HepG2 (cell line): ENCODE measurements around the gene HTATIP2. TPM values are rescaled to one million over a fixed set of nuclear protein-coding genes. Genes with fewer than 3 reads are reported as not detected.

Source experiments
- ATAC-seq: fragments of 200-7000 bp; cut with Tn5 transposase; 3 replicates; pipeline ENCODE4 v1.9.1; 2020; ENCODE audit warnings: mild to moderate bottlenecking, moderate library complexity
- BruUV-seq: library from RNA; stranded (reverse); fragments of 400-500 nt; replicated peaks from 2 replicates; lab custom pipeline; 2021; lab: Mats Ljungman, UMichigan
- CTCF ChIA-PET: fragments of 300-600 bp; formaldehyde crosslinking; extraction: SDS; loops from one replicate; lab custom pipeline; 2021; ENCODE audit warnings: low total read pairs, inconsistent platforms, low intra/inter-chr PET ratio; lab: Yijun Ruan, JAX
- POLR2A ChIA-PET: fragments of 350-600 bp; sonication (Branson Sonifier 250); formaldehyde crosslinking; loops from one replicate; lab custom pipeline; 2020; ENCODE audit warnings: antibody characterized with exemption, inconsistent platforms; lab: Yijun Ruan, JAX
- DNase-seq: peaks from one replicate; pipeline ENCODE4 v3.0.0-alpha.2; 2015; ENCODE audit warnings: low spot score
- FAIRE-seq: peaks from 3 replicates; lab custom pipeline; 2011; peaks lifted over from hg19 to GRCh38; lab: Jason Lieb, UNC
- H2AFZ ChIP-seq: one replicate; pipeline ENCODE4 v1.6.1; 2011; ENCODE audit warnings: low read length, inconsistent platforms
- H3K27ac ChIP-seq: fragments of 300-600 bp; 3 replicates; pipeline ENCODE4 v1.8.0; 2011; ENCODE audit warnings: mixed run types, mild to moderate bottlenecking, mixed read lengths, low read length, inconsistent platforms; ENCODE audit not compliant: insufficient read depth; ENCODE audit errors: extremely low read length
- H3K27me3 ChIP-seq, 2 experiments: fragments of 200-600 bp in 1 of 2; 2 replicates in 1 of 2; 3 replicates in 1 of 2; pipeline versions ENCODE4 v1.6.0 to v1.8.0; 2011; ENCODE audit warnings: low read length in 2 of 2, mild to moderate bottlenecking in 2 of 2, moderate library complexity in 2 of 2, inconsistent platforms in 1 of 2; ENCODE audit not compliant: insufficient read depth in 2 of 2, control insufficient read depth in 1 of 2
- H3K36me3 ChIP-seq, 2 experiments: fragments of 200-600 bp in 1 of 2; replicated peaks in 1 of 2; 2 replicates in 1 of 2; 3 replicates in 1 of 2; pipeline versions ENCODE4 v1.5.1 to v1.8.0; 2011; ENCODE audit warnings: low read length in 2 of 2, inconsistent platforms in 1 of 2; ENCODE audit not compliant: insufficient read depth in 2 of 2, control insufficient read depth in 1 of 2
- H3K4me1 ChIP-seq: 2 replicates; pipeline ENCODE4 v1.5.1; 2012; ENCODE audit warnings: low read length, inconsistent platforms; ENCODE audit not compliant: insufficient read depth
- H3K4me2 ChIP-seq: 2 replicates; pipeline ENCODE4 v1.6.0; 2011; ENCODE audit warnings: low read depth, low read length, inconsistent platforms
- H3K4me3 ChIP-seq, 3 experiments: fragments of 200-600 bp in 1 of 3; sonication (generic), shearing (Covaris generic) in 1 of 3; replicated peaks in 1 of 3; 2 replicates each; pipeline ENCODE4 v1.5.1; 2011 to 2016; ENCODE audit warnings: low read length in 3 of 3, inconsistent platforms in 2 of 3, low read depth in 2 of 3, mild to moderate bottlenecking in 2 of 3, control low read depth in 1 of 3, mixed read lengths in 1 of 3; ENCODE audit not compliant: insufficient read depth in 1 of 3
- H3K79me2 ChIP-seq: one replicate; pipeline ENCODE4 v1.6.1; 2011; ENCODE audit warnings: low read length, inconsistent platforms; ENCODE audit not compliant: insufficient read depth
- H3K9ac ChIP-seq: 2 replicates; pipeline ENCODE4 v1.6.0; 2011; ENCODE audit warnings: mild to moderate bottlenecking, low read depth, low read length, inconsistent platforms; ENCODE audit not compliant: insufficient read depth
- H3K9me3 ChIP-seq: 2 replicates; pipeline ENCODE4 v1.5.1; 2012; ENCODE audit warnings: mild to moderate bottlenecking, low read length
- H4K20me1 ChIP-seq: 2 replicates; pipeline ENCODE4 v1.6.0; 2011; ENCODE audit warnings: inconsistent platforms, mild to moderate bottlenecking, low read length, moderate library complexity; ENCODE audit not compliant: insufficient read depth
- BRD4 ChIP-seq: sonication (generic); formaldehyde crosslinking; IDR thresholded peaks from 2 replicates; pipeline ENCODE4 v1.4.0; 2020; ENCODE audit warnings: missing genetic modification reagents
- KDM5B ChIP-seq: sonication (generic); formaldehyde crosslinking; IDR thresholded peaks from 2 replicates; pipeline ENCODE4 v1.4.0; 2020; ENCODE audit warnings: missing genetic modification reagents, mild to moderate bottlenecking, borderline replicate concordance
- KLF9 ChIP-seq: IDR thresholded peaks from 2 replicates; pipeline ENCODE4 v1.6.1; 2016; ENCODE audit warnings: low read depth
- MEF2D ChIP-seq: sonication (generic); formaldehyde crosslinking; IDR thresholded peaks from 2 replicates; pipeline ENCODE4 v1.5.1; 2020; ENCODE audit warnings: mild to moderate bottlenecking, missing genetic modification reagents
- TAF1 ChIP-seq: sonication (generic); formaldehyde crosslinking; IDR thresholded peaks from 2 replicates; pipeline ENCODE4 v1.4.0; 2020; ENCODE audit warnings: missing genetic modification reagents
- ZBTB21 ChIP-seq: sonication (generic); formaldehyde crosslinking; IDR thresholded peaks from 2 replicates; pipeline ENCODE4 v1.4.0; 2020; ENCODE audit warnings: missing genetic modification reagents
- ZFP36L1 ChIP-seq: sonication (generic); formaldehyde crosslinking; IDR thresholded peaks from 2 replicates; pipeline ENCODE4 v1.8.0; 2022; ENCODE audit warnings: mild to moderate bottlenecking, missing genetic modification reagents, moderate library complexity
- ZMYM2 ChIP-seq: sonication (generic); formaldehyde crosslinking; IDR thresholded peaks from 2 replicates; pipeline ENCODE4 v1.8.0; 2022; ENCODE audit warnings: mild to moderate bottlenecking, missing genetic modification reagents
- ZNF292 ChIP-seq: sonication (generic); formaldehyde crosslinking; IDR thresholded peaks from 2 replicates; pipeline ENCODE4 v1.8.1; 2022; ENCODE audit warnings: mild to moderate bottlenecking, low read depth, missing genetic modification reagents, borderline replicate concordance
- ZNF773 ChIP-seq: sonication (generic); formaldehyde crosslinking; IDR thresholded peaks from 2 replicates; pipeline ENCODE4 v1.4.0; 2020; ENCODE audit warnings: missing genetic modification reagents, borderline replicate concordance
- ZSCAN20 ChIP-seq: sonication (generic); formaldehyde crosslinking; IDR thresholded peaks from 2 replicates; pipeline ENCODE4 v1.4.0; 2020; ENCODE audit warnings: missing genetic modification reagents, mild to moderate bottlenecking, borderline replicate concordance
- WGBS: methylation state at CpG from one replicate; pipeline ENCODE4 v1.1.6; 2017; ENCODE audit warnings: low lambda C conversion rate; 5-methylcytosine and 5-hydroxymethylcytosine counted together
- in situ Hi-C: cut with HindIII; loops from 2 replicates; pipeline ENCODE4 v1.10.0; 2017; ENCODE audit warnings: low pct_unique_long_range_greater_than_20kb; ENCODE audit not compliant: extremely low pct_ligation_motif_present
- intact Hi-C: fragments of 100-400 bp; cut with micrococcal nuclease; formaldehyde crosslinking; loops from one replicate; pipeline ENCODE4 v1.10.0; 2022; ENCODE audit not compliant: unreplicated experiment
- polyA plus RNA-seq, 8 experiments: library from polyadenylated mRNA; depleted of rRNA in 3 of 8; stranded (reverse) in 7 of 8; unstranded in 1 of 8; fragments of >200 nt; fragmentation: Illumina TruSeq in 4 of 8; extraction: Trizol in 4 of 8; gene quantifications; 2 replicates each; pipeline versions ENCODE4 v1.2.1 to v1.2.3, GENCODE V29; 2011 to 2016; ENCODE audit warnings: low read depth in 4 of 8, missing spikeins in 1 of 8, mixed read lengths in 1 of 8; ENCODE audit not compliant: insufficient read depth in 1 of 8
- total RNA-seq, 5 experiments: library from RNA; depleted of rRNA; stranded (reverse); fragments of >200 nt; fragmentation: Illumina TruSeq; extraction: Trizol; gene quantifications; 2 replicates each; pipeline ENCODE4 v1.2.3, GENCODE V29; 2016; ENCODE audit warnings: low read depth in 1 of 5
- TF ChIP-seq, protein P1 (sequence below): IDR thresholded peaks from 2 replicates; pipeline ENCODE4 v1.6.1; 2016; ENCODE audit warnings: missing genetic modification reagents, missing compliant biosample characterization

HTATIP2 gene
- total and polyA plus RNA-seq, 2 of the 13 experiments (the other 11 are each of a cell fraction or from before 2014, with no cell fraction given): not detected

DNA sequence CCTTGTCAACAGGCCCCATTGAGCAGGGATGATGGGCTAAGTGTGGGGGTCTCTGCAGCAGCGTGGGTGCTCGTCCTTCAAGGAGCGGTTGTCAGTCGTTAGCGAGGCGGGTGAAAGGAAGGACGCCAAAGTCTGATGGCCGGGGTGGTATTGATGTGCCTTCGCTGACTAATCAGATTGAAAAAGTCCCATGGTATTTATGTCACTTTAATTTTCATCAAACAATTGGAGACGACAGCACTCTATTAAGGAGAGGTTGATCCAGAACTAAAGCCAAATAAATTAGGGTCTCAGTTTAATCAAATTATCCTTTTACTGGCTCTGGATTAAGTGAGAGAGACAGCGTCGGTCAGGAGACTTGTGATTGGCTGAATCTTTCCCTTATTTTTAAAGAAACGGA lies 9.6 kb downstream of the HTATIP2 start:
- Histone ChIP-seq H3K9ac (no peak overlapping the region), H3K4me3 (no peak overlapping the region), H2AFZ (no peak overlapping the region), H3K79me2 (no peaks in the 10 kb centered on the region), H3K4me2 (no peak overlapping the region), H3K27ac (no peak overlapping the region), H3K27me3 (no peaks in the 10 kb centered on the region; a peak in 1 of 5 replicates), H3K36me3 (no peaks in the 10 kb centered on the region), H4K20me1 (no peaks in the 10 kb centered on the region), H3K9me3 (no peaks in the 10 kb centered on the region), H3K4me1 (peaks cover 15% of the 10 kb centered on the region)
- BruUV-seq: no TSS peak
- FAIRE-seq (no peak), ATAC-seq (no peak), DNase-seq (no peak)
- WGBS: 66% methylated on average over 13 of the region's 13 CpGs
- ChIA-PET CTCF (no interaction called here), POLR2A (no interaction called here)
- intact Hi-C loops (no loop called here), in situ Hi-C loops (no loop called here)
- TF ChIP-seq MEF2D (CRISPR knock-in tag) (no peak), ZBTB21 (CRISPR knock-in tag) (no peak), KDM5B (CRISPR knock-in tag) (no peak), KLF9 (no peak), ZSCAN20 (no peak), ZNF773 (CRISPR knock-in tag) (no peak), BRD4 (CRISPR knock-in tag) (no peak), ZFP36L1 (CRISPR knock-in tag) (no peak), TAF1 (CRISPR knock-in tag) (no peak), ZMYM2 (CRISPR knock-in tag) (no peak), ZNF292 (CRISPR knock-in tag) (no peak)
- TF ChIP-seq, protein P1, sequence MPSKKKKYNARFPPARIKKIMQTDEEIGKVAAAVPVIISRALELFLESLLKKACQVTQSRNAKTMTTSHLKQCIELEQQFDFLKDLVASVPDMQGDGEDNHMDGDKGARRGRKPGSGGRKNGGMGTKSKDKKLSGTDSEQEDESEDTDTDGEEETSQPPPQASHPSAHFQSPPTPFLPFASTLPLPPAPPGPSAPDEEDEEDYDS (CRISPR knock-in tag): no peak
